NCI-H2107 (cell line): ENCODE results near the gene LILRB4.
"Not testable (repeated sequence)": the region's sequence is repeated elsewhere in the genome, so short reads cannot be mapped to it uniquely, and the experiment has no call there.

ENCODE experiments used
- DNase-seq: peaks from one replicate; lab custom pipeline; 2025; lab: John Stamatoyannopoulos, UW

Gene LILRB4

DNA sequence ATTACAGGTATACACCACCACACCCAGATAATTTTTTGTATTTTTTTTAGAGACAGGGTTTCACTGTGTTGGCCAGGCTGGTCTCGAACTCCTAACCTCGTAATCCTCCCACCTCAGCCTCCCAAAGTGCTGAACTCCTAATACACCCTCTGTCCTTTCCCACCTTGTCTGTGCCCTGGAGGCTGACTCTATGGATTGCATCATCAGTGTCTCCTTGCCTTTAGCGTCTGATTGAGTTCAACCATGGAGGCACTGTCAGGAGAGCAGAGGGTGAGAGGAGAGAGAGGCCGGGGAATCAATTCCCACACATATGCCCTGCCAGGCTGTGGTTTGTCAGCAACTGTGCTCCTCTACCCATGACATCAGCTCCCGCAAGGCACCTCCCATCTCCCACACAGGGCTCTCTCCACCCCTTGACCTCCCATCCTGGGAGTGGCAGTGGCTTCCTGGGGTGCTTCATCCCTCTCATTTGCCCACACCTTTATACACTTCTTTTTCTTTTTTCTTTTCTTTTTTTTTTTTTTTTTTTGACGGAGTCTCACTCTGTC is 12.6 kb upstream of the LILRB4 start:
- DNase-seq = no peak

DNA sequence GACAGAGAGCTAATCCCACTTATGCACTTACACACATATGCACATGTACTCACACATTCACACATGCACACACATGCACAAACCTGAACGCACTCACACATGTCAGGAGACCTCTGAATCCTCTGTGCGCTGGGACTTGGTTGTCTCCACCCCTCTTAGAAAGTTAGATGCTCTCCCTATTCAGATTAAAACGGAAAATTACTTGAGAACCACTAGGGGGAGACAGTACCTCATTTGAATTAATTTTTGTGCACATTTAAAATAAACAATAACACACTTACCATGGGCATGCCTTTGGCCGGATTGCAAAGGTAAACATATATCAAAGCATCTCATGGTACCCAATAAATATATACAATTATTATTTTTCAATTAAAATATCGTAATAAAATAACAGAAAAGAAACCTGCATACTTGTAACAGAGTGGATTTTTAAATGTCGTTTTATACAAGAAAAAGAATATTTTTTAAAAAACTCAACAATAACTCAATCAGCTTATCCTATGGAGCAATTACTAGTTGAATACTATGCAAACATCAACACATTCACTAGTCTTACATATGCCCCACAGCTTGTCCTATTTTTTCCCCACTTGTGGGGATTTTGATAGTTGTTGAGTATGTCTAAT is 9.5 kb upstream of the LILRB4 start:
- no peak for DNase-seq

DNA sequence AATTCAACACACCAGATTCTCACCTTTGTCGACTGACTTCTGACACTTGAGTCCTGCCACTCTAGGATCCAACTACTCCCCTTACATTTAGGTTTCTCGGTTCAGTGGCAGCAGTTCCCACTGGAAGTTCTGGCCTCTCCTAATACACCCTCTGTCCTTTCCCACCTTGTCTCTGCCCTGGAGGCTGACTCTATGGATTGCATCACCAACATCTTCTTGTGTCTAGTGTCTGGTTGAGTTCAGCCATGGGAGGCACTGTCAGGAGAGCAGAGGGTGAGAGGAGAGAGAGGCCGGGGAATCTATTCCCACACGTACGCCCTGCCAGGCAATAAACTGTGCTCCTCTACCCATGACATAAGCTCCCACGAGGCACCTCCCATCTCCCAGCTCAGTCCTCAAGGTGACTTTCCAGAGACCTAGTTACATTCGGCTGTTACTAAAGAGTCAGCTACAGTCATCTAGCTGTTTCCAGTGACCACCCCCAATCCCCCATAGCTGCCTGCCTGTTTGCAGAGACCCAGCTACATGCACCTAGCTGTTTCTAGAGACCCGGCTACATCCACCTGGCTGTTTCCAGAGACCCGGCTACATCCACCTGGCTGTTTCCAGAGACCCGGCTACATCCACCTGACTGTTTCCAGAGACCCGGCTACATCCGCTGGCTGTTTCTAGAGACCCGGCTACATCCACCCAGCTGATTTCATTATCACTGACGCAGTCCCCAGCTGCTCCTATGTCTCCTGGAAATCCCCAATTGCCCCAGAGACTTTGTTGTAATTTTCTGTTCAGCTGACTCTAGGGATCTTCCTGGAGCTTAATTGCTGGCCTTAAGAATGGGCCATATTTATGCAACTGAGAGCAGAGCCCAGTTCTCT is 8.1 kb upstream of the LILRB4 start:
- no peak for DNase-seq

DNA sequence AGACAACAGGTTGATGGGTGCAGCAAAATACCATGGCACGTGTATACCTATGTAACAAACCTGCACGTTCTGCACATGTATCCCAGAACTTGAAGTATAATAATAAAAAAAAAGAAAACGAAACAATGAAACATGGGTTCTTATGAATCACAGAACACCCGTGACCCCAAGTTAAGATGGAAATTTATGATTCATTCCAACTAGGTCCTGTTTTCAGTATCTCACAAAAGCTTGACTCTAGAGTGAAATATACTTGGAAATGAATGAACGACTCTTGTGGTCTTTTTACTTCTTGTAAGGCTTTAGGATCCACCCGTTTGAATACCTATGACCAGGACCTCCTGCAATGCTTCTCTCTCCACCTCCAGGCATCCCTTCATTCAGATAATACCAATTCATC is 3.5 kb upstream of the LILRB4 start:
- DNase-seq = no peak

DNA sequence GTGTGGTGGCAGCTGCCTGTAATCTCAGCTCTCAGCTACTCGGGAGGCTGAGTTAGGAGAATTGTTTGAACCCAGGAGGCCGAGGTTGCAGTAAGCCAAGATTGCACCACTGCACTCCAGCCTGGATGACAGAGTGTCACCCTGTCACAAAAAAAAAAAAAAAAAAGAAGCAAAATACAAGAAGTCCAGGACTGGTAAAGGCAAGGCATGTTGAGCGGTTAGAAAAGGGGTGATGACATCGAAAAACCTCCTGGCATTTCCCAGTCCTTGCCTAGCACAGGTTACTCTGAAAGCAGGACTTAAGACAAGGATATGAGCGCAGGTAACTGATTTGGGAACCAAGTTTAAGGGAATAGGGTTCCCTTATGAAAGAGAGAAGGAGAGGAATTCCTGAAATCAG is 2.5 kb upstream of the LILRB4 start:
- no peak for DNase-seq

DNA sequence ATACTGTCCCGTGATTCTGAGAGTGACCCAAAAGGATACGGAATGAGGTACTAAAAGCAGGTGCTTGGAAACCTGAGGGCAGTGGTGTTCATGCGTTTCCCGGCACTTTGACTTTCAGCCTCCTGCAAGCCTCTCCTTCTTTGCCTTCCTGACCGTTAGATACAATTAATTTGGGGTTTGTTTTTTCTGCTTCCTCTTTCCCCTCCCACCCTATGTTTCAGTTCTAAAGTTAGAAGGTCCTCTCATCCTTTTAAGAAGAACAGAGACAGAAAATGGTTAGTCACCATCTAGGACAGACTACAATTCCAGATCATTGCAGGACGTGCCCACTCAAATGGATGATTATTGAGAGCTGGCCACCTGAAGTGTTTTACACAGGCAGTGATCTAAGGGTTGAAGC is 1.8 kb upstream of the LILRB4 start:
- no peak for DNase-seq

DNA sequence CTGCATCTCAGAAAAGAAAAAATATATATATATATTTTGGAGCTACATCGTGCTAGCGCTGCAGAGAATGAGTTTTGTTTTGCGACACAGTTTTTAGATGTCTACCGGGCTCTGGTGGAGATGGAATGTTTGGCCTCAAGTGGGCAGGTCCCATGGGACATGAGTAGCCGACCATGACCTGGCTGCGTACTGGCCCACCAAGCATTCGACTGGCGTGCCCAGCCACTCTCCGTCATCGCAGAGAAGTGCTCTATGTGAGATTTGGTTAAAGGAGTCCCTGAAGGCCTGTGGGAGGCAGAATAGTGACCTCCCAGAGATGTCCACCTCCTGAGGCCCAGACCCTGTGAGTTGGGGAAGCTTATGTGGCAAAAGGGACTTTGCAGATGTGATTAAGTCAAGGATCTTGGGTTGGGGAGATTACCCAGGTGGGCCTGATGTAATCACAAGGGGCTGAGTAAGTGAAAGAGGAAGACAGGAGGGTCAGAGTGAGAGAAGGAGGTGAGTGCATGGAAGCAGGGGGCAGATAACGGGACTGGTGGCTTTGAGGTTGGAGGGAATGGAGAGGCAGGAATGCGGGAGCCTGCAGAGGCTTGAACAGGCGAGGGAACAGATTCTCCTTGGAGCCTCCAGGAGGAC is 821 bp upstream of the LILRB4 start:
- no peak for DNase-seq

DNA sequence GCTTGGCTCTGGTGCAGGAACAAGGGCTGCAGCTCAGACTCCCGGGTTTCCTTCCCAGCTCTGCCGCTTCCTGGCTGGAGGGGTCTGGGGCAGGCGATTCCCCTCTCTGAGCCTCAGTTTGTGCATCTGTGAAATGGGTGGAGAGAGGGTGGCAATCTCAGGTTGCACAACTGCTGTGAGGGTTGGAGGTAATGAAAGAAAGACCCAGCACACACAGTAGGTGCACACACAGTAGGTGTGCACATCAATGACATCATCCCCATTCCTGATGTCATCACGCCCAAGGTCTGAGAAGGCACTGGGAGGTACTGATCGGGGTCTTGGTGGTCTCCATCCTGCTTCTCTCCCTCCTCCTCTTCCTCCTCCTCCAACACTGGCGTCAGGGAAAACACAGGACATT is 2.7 kb downstream of the LILRB4 start:
- no peak for DNase-seq

DNA sequence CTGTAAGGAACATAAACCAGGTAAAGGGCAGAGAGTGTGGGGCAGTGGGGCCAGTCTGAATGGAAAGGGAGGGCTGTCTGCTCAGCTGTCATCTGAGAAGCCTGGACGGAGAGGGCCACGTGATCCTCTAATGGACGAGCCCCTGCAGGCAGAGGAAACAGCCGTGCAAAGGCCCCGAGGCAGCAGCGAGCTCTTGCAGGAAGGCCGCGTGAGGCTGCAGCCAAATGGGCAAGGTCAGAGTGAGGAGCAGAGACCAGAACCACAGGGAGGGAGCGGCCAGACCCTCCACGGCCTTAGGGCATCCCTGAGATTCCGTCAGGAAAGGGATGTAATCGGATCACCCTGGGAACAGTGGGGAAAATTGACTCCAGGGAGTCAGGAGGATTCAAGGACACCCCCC is 4.4 kb downstream of the LILRB4 start:
- no peak for DNase-seq

DNA sequence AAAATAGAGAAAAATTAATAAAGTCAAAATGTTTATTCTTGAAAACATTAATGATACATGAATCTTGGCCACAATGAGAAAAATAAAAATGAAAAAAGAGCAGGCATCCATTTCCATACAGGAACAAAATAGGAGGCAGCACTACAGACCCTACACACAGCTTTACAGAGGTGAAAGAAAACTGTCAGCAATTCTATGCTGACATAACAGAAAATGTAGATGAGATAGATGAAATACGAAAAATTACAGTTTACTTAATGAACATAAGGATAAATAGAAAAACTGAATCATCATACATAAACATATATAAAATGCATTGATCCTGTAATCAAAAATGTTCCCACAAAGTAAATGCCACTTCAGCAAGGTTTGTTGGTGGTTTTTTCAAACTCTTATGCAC is 5.6 kb downstream of the LILRB4 start:
- no peak for DNase-seq

DNA sequence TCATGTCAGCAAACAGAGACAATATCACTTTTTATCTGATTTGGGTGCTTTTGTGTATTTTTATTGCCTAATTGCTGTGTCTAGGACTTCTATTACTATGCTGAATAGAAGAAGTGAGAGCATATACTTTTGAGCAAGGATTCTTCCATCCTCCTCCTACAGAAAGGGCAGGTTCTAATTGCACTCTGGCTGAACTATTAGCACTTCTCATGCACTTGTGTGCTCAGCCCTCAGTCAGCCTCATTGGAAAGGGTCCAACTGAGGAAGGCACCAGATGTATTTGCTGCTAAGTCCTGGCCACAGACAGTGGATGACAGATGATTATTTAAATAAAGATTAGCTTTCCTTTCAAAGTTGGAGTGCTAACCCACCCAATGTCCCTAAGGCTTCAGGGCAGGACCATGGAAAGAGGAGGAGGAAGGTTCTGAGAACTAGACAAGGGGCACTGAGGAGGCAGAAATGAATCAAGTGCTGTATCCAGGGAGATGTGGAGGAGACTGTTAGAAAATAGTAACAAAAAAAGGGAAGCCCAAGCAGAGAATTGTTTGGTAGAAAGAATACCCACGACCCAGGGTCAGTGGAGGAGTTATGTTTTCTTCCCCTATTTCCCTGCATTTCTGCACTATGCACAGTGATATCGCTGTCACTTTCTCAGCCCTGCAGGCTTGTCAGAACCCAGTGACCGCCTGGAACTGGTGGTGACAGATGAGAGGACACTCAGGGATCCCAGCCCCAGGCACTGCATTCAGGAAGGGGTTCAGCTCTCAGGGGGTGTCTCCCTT is 8.0 kb downstream of the LILRB4 start:
- no peak for DNase-seq

DNA sequence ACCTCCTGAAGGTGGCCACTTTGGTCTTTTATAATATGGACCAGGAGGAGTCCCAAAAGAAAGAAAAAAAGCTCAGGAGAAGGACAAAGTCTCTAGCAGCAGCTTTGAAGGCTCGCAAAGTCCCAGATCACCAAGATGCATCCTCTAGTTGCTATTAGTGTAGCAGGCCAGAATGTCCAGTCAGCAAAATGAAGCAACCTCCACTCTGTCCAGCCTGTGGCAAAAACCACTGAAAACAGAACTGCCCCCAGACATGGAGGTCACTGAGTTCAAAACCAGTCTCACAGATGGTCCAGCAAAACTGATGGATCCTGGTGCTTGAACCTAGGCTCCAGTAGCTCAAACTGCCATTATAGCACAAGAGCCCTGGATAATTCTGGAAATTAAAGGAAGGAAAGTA is 10.4 kb downstream of the LILRB4 start:
- no peak for DNase-seq

DNA sequence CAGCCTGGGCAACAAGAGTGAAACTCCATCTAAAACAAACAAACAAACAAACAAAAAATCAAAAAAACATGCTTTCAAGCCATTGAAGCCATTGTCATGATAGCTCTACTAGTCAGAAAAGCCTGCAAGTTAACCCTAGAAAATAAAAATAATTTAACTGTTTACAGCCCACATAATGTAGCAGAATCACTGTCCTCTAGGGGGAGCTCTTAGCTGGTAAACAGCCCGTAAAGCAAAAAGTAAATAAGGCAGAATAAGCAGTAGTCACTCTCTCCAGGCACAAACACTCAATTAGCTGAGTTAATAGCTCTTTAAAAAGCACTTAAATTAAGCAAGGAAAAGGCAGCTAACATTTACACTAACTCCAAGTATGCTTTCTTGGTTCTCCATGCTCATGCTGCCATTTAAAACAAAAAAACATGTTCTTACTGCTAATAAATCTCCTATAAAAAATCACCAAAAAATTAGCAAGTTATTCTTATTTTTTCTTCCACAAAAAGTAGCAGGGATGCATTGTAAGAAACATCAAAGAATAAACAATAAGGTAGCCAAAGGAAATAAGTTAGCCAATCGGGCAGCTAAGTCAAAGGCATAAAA is 11.3 kb downstream of the LILRB4 start:
- DNase-seq = no peak

DNA sequence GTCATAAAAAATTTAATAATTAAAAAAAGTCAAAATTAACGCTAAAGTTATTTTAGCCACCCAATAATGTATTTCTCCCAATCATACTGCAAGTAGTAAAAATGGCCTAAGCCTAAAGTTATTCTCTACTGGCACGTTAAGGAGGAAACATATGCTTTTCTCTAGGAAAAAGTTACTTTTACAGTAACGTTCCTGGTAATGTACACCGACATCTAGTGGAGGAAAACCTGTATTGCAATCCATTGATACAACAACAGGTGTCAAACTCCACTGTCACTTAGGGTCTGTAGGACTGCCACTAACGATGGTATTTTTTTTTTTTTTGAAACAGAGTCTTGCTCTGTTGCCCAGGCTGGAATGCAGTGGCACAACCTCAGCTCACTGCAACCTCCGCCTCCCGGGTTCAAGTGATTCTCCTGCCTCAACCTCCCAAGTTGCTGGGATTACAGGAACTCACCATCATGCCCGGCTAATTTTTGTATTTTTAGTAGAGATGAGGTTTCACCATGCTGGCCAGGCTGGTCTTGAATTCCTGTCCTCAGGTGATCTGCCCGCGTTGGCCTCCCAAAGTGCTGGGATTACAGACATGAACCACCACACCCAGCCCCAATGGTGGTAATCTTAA is 13.5 kb downstream of the LILRB4 start:
- DNase-seq = not testable (repeated sequence)

DNA sequence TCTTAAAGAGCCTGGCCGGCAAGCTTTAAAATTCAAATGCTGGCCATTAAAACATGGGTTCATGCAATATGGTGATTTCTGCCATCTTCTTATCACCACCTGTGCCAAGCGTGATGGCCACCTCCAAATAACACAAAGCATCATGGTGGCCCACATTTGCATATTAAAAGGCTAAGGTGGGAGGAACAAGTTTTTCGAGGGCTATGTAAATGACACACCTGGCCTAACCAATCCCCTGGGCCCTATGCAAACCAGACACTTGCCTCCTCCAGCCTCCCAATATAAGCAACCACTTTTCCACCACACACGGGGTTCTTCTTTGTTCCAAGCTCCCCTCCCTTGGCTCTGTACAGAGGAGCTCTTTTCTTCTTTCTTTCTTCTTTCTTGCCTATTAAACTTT is 14.4 kb downstream of the LILRB4 start:
- DNase-seq = no peak

DNA sequence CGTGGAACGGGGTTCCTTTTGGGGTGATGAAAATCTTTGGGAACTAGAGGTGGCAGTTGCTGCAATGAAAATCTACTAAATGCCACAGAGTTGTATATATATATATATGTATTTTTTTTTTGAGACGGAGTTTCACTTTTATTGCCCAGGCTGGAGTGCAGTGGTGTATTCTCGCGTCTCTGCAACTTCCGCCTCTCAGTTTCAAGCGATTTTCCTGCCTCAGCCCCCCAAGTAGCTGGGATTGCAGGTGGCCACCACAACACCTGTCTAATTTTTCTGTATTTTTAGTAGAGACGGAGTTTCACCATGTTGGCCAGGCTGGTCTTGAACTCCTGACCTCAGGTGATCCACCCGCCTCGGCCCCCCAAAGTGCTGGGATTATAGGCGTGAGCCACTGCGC is 18.8 kb downstream of the LILRB4 start:
- not testable (repeated sequence) for DNase-seq

DNA sequence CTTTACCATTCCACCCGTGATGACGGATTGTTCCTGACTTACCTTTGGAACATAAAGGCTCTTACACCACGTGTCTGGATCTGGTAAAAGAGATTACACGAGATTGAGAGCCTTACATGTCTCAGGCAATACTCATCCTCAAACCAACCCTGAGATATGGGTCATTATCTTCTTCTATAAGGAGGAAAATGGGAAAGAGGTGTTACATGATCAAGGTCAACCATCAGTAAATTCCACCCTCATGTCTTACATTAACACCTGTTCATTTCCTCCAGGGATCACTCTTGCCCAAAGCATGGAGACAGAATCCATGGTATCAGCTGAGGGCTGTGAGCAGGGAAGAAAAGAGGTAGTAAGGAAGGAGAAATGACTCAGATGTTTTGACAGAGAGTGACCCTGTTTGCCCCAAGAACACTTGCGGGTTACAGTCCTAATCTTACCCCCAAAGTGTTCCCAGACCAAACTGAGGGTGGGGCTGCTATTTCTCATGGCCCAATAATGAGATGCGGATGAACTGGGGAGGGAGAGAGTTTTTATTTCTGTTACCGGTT is 19.6 kb downstream of the LILRB4 start:
- no peak for DNase-seq

DNA sequence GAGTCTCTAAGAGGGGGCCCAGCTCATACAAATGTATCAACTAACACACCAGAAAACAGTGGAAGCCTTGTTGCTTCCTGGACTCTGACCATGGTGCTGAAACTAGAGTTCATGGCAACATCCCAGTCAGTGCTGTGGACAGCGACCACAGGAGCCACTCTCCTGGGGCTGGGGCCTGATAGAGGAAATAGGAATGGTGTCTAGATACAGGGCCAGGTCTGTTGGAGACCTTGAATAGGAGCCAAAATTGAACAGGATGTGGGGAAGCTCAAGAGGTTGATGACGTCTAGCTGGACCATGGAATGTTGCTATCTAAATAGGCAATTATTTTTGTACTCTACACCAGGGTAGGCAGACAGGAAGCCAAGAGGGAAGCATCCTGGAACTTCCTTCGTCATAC is 21.7 kb downstream of the LILRB4 start:
- DNase-seq = no peak

DNA sequence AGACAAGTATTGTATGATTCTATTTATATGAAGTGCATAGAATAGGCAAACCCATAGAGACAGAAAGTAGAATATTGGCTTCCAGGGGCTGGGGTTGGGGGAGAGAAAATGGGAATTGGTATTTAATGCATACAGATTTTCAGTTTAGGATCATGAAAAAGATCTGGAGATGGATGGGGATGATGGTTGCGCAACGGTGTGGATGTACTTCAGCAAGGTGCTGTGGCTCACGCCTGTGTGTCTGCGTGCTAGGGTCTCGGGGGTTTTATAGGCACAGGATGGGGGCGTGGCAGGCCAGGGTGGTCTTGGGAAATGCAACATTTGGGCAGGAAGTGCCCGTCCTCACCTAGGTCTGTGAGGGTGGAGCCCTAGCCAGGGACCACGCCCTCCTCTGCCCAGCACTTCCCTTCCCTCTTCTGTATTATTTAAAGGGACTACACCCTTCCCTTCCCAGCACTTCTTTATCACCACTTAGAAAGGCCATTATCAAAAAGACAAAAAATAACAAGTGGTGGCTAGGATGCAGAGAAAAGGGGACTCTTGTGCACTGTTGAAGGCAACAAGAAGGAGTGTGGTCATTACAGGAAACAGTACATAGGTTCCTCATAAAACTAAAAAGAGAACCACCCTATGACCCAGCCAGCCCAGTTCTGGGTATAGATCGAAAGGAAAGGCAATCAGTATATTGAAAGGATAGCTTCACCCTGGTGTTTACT is 29.0 kb downstream of the LILRB4 start:
- DNase-seq = no peak

DNA sequence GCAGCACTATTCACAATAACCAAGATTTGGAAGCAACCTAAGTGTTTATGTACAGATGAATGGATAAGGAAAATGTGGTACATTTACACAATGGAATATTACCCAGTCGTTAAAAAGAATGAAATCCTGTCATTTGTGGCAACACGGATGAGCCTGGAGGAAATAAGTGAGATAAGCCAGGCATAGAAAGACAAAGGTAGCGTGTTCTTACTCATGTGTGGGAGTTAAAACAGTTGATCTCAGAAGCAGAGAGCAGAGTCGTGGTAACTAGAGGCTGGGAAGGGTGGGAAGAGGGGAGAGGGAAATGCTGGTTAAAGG is 29.5 kb downstream of the LILRB4 start:
- DNase-seq = no peak

DNA sequence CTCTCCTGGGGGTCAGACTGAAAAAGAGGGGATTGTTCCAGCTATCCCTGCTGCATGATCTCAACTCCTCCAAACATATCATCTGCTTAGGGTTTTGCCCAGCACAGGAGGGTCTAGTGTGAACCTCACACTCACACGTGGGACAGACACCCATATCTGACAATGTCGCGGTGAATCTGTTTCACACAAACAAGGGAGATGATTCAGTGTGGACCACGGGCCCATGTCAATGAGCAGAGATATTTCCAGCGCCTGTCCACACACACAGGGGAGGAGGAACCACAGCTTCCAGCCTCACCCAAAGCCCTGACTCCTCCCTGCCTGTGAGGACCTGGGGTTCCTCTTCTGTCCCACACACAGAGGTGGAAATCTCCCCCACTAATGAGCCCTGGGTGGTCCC is 31.9 kb downstream of the LILRB4 start:
- DNase-seq = no peak
